Measurements from ENCODE around the gene PRAMEF13.
"Not testable (repeated sequence)": the region's sequence is repeated elsewhere in the genome, so short reads cannot be mapped to it uniquely, and the experiment has no call there.

Gene PRAMEF13

GRCh38 chr1:13165531-13165930 is 35.7 kb downstream of the PRAMEF13 start, which contains the start of gene HNRNPCL4:
Gene HNRNPCL4, minus strand, starts transcription at chr1:13165631. Its CDS starts 164 bp downstream, at chr1:13165467.
- not testable (repeated sequence) for DNase-seq (ENCODE audit: low spot score)

- DNase-seq (ENCODE audit: low spot score): not testable (repeated sequence)
These were observed 45.3 kb downstream of the PRAMEF13 start, which contains the start of gene PRAMEF26 for GRCh38 chr1:13155909-13156308. Gene PRAMEF26, minus strand, starts transcription at chr1:13156009. Its CDS starts 2,914 bp downstream, at chr1:13153095.
